ENCODE data around the gene LIN7C. TPM values are rescaled to one million over a fixed set of nuclear protein-coding genes. Genes with fewer than 3 reads are reported as not detected.

Gene LIN7C
- total and polyA plus RNA-seq, 5 donors, result 7.6 to 25.2 (median 18.9) TPM

DNA sequence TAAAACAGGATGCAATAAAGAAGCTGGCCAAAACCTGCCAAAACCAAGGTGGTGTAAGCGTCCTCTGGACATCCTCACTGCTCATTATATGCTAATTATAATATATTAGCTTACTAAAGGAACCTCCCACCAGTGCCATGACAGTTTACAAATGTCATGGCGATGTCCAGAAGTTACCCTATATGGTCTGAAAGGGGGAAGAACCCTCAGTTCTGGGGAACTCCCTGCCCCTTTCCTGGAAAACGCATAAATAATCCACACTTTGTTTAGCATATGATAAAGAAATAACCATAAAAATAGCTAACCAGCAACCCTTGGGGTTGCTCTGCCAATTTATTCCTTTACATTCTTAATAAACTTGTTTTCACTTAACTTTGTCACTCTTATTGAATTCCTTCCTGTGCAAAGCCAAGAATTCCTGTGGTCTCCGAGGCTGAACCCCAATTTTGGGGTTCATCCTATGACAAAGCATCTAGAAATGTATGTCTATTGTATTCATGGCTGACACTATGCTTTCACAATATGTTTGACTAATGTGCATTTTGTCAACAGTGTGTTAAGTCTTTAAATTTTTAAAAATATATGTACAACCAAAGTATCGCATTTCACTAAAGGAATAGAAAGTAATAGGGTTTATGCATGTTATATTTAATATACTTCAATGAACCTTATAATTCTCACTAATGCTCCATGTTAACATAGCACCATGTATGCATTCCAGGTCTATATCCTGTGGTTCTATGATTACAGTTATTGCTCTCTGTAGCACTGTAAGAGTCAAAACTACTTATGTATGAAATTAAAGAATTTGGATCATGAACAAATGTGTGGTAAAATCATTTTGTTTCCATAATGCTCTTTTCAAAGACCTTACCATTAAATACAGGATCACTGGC lies 59.0 kb downstream of the LIN7C start:
- H3K4me3 ChIP-seq (ENCODE audit: low read length), result no peak overlapping the region
- H3K27me3 ChIP-seq (ENCODE audit: control insufficient read depth, insufficient read depth), result no peaks in the 10 kb centered on the region
- peaks cover 11% of the 10 kb centered on the region for H3K4me1 ChIP-seq (ENCODE audit: control insufficient read depth, insufficient read depth, low read length)
- ATAC-seq (no peak), DNase-seq (no peak)
- H3K9me3 ChIP-seq (ENCODE audit: control insufficient read depth, low read length), result no peaks in the 10 kb centered on the region
- no peak overlapping the region for H3K27ac ChIP-seq (ENCODE audit: low read length)
- WGBS, result 90% methylated on average over 5 of the region's 5 CpGs
- intact Hi-C loops (cut with DNase I), result no loop called here

DNA sequence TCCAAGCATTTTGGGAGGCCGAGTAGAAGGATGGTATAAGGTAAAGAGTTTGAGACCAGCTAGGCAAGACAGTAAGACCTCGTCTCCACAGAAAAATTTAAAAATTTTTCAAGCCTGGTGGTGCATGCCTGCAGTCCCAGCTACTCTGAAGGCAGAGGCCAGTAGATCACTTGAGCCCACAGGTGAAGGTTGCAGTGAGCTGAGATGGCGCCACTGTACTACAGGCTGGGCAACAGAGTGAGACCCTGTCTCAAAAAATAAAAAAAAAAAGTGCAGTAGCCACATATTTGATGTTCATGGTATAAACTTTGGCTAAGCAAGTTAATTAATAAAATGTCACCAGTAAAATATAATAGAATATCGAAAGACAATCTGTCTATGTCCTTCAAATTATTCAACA lies 60.9 kb downstream of the LIN7C start:
- no peak for DNase-seq
- Histone ChIP-seq H3K27ac (ENCODE audit: low read length) (no peak overlapping the region), H3K9me3 (ENCODE audit: control insufficient read depth, low read length) (no peaks in the 10 kb centered on the region), H3K4me1 (ENCODE audit: control insufficient read depth, insufficient read depth, low read length) (peaks cover 14% of the 10 kb centered on the region), H3K27me3 (ENCODE audit: control insufficient read depth, insufficient read depth) (no peaks in the 10 kb centered on the region), H3K4me3 (ENCODE audit: low read length) (no peak overlapping the region)
- 97% methylated on average over 4 of the region's 4 CpGs for WGBS
- no peak for ATAC-seq
- intact Hi-C loops (cut with DNase I), result no loop called here

DNA sequence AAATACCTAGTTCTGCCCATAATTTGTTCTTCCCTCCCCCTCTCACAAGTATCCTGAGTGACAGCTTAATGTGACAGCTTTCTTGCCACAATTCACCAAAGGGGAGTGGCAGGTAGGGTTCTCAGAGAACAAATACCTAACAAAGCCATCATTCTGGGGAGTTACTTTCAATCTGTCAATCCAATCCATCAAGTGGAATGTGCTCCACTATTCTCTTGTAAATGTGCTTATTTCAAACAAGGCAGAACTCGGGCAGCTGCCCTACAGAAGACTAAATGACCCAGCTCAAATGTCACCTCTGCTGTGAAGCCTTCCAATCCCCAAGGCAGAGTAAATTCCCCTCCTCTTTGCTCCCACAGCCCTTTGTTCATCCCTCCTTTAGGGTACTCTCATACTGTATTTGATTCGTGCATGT lies 61.8 kb downstream of the LIN7C start:
- H3K27ac ChIP-seq (ENCODE audit: low read length), result peak overlapping the region; percentile 45
- no peaks in the 10 kb centered on the region for H3K9me3 ChIP-seq (ENCODE audit: control insufficient read depth, low read length)
- intact Hi-C loops (cut with DNase I), result no loop called here
- 83% methylated on average over 2 of the region's 2 CpGs for WGBS
- ATAC-seq (no peak), DNase-seq (no peak)
- H3K4me1 ChIP-seq (ENCODE audit: control insufficient read depth, insufficient read depth, low read length), result peaks cover 14% of the 10 kb centered on the region
- H3K27me3 ChIP-seq (ENCODE audit: control insufficient read depth, insufficient read depth), result no peaks in the 10 kb centered on the region
- no peak overlapping the region for H3K4me3 ChIP-seq (ENCODE audit: low read length)

Small RNA genes within 50 kb of the gene (microRNA-seq; reads per million reads assigned to microRNA genes)
- 0 reads per million in 2 donors for gene MIR8087

Other genes with a start within 250 kb of the LIN7C start
- 1 to 10 TPM; 3.3 to 4.4 (median 4.1) TPM for gene CCDC34, start 143.6 kb downstream of the LIN7C start, total RNA-seq
- gene CCDC34, start 143.6 kb downstream of the LIN7C start, polyA plus RNA-seq, result 2.1 TPM
- gene LGR4, start 34.0 kb downstream of the LIN7C start, total RNA-seq, result 10 to 100 TPM; 41.0 to 50.6 (median 42.9) TPM
- gene LGR4, start 34.0 kb downstream of the LIN7C start, polyA plus RNA-seq, result 16.0 TPM
- gene BDNF, start 193.7 kb upstream of the LIN7C start, total RNA-seq, result under 1 TPM in 3 of 4 donors, not detected in 1; 0.06 to 0.09 (median 0.08) TPM
- gene BDNF, start 193.7 kb upstream of the LIN7C start, polyA plus RNA-seq, result 0.05 TPM